ENCODE data around the gene TTC39A.

TTC39A gene

GRCh38 chr1:51313961-51314777, 16.2 kb downstream of the TTC39A start:
- DNase-seq, result no peak

GRCh38 chr1:51313268-51313852, 17.0 kb downstream of the TTC39A start:
- no peak for DNase-seq

GRCh38 chr1:51312718-51313117, 17.6 kb downstream of the TTC39A start:
- DNase-seq, result no peak

- no peak for DNase-seq
These were observed 18.5 kb downstream of the TTC39A start for GRCh38 chr1:51311826-51312225.

- DNase-seq, result no peak
These were observed 19.3 kb downstream of the TTC39A start for GRCh38 chr1:51310871-51311613.

GRCh38 chr1:51309291-51309690, 21.1 kb downstream of the TTC39A start:
- no peak for DNase-seq

GRCh38 chr1:51308636-51309035, 21.7 kb downstream of the TTC39A start:
- DNase-seq, result no peak

- no peak for DNase-seq
These were observed 23.4 kb downstream of the TTC39A start for GRCh38 chr1:51306950-51307349.

- no peak for DNase-seq
These were observed 25.0 kb downstream of the TTC39A start for GRCh38 chr1:51305371-51305823.

- DNase-seq, result no peak
These were observed 26.0 kb downstream of the TTC39A start for GRCh38 chr1:51304360-51304759.

- DNase-seq, result no peak
These were observed 26.6 kb downstream of the TTC39A start for GRCh38 chr1:51303751-51304251.

GRCh38 chr1:51303315-51303714, 27.0 kb downstream of the TTC39A start:
- no peak for DNase-seq

GRCh38 chr1:51302746-51303145, 27.6 kb downstream of the TTC39A start:
- DNase-seq, result no peak

GRCh38 chr1:51302270-51302669, 28.1 kb downstream of the TTC39A start:
- DNase-seq, result no peak

GRCh38 chr1:51301844-51302162, 28.6 kb downstream of the TTC39A start:
- no peak for DNase-seq

- DNase-seq, result no peak
These were observed 29.1 kb downstream of the TTC39A start for GRCh38 chr1:51301152-51301843.

GRCh38 chr1:51299981-51300670, 30.2 kb downstream of the TTC39A start:
- no peak for DNase-seq

- no peak for DNase-seq
These were observed 31.0 kb downstream of the TTC39A start for GRCh38 chr1:51299185-51299885.

GRCh38 chr1:51298322-51298705, 32.0 kb downstream of the TTC39A start:
- no peak for DNase-seq

GRCh38 chr1:51297401-51298321, 32.7 kb downstream of the TTC39A start:
- no peak for DNase-seq
